IPS DF 6.9 (cell line): ENCODE data around the gene ANAPC15.

Experiments used
- DNase-seq: peaks from one replicate; pipeline ENCODE4 v3.0.0-alpha.2; 2013; ENCODE audit warnings: low read depth, low spot score
- H3K27ac ChIP-seq: one replicate; pipeline ENCODE4 v1.5.1; 2013; ENCODE audit warnings: low read length, control low read depth
- H3K27me3 ChIP-seq: 2 replicates; pipeline ENCODE4 v1.6.1; 2013; ENCODE audit warnings: mild to moderate bottlenecking, low read length; ENCODE audit not compliant: control insufficient read depth, insufficient read depth
- H3K36me3 ChIP-seq: 2 replicates; pipeline ENCODE4 v1.6.1; 2013; ENCODE audit warnings: low read length; ENCODE audit not compliant: control insufficient read depth, insufficient read depth
- H3K4me1 ChIP-seq: 2 replicates; pipeline ENCODE4 v1.6.1; 2013; ENCODE audit warnings: low read length; ENCODE audit not compliant: control insufficient read depth, insufficient read depth
- H3K4me3 ChIP-seq: 2 replicates; pipeline ENCODE4 v1.5.1; 2013; ENCODE audit warnings: mild to moderate bottlenecking, low read length
- H3K9me3 ChIP-seq: 2 replicates; pipeline ENCODE4 v1.6.1; 2013; ENCODE audit warnings: low read length, inconsistent platforms; ENCODE audit not compliant: control insufficient read depth, insufficient read depth
- WGBS: extraction: QIAGEN DNeasy Blood & Tissue Kit; methylation state at CpG from one replicate; pipeline ENCODE4 v1.1.7; 2013; ENCODE audit warnings: mixed read lengths, missing lambda C conversion rate; ENCODE audit not compliant: insufficient read length, insufficient coverage; 5-methylcytosine and 5-hydroxymethylcytosine counted together

ANAPC15 gene

DNA sequence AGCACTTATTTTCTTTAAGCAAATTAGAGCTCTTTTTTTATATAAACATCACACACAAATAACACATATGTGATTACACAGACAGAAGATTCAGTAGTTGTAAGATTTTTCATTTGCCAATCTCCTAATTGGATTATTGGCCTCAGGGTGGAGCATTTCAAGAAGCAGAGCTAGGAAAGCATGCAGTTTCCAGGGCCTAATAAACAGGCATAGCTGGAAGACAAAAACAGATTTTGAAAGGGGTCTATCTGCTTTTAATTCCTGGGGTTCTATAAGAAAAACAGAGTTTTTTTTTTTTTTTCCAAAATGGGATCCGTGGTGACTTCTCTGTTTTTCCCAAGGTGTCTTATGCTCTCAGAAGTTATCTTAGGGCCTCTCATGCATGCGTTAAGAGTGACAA, 15.4 kb upstream of the ANAPC15 start:
- Histone ChIP-seq H3K27me3 (no peaks in the 10 kb centered on the region), H3K4me1 (no peaks in the 10 kb centered on the region), H3K27ac (no peak overlapping the region), H3K9me3 (peaks cover 6% of the 10 kb centered on the region), H3K4me3 (no peak overlapping the region), H3K36me3 (no peaks in the 10 kb centered on the region)
- WGBS = no CpG with 5 or more reads among the region's 2 CpGs
- DNase-seq = no peak

DNA sequence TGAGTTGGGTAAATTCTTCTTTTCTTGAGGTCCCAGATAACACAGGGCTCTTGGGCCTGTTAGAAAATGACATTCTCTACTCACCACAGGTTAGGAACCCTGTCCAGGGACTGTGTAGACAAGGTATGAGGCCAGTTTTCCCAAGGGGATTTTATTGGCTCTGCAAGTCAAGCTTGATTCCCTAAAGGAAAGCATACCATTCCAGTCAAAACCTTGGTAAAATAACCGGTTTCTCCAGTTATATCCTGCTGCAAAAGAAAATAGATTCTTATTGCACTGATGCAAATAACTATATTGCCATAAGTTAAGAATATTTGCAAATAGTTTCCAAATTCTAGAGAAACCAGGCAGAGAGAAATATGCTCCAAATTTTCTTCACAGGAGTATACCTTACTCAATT, 13.5 kb upstream of the ANAPC15 start:
- peaks cover 4% of the 10 kb centered on the region; the same call in 1 of the 2 replicates for H3K9me3 ChIP-seq
- no CpG with 5 or more reads among the region's 1 CpG for WGBS

DNA sequence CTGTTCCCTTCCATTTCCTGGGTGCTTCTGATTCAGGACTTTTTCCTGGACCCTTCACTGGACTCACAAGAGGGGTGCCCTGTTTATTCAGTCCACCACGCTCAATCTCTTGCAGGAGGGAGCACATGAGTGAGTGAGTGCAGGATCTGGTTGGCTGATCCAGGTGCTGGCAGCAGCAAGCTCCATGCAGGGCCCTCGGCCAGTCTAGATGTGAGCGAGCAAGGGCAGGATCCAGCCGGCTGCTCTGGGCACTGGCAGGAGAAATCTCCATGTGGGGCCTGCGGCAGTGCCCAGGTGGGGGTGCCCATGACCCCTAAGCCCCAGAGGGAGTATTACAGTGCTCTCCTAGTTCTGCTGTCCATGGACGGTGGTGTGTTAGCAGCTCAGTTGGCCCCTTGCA, 11.6 kb upstream of the ANAPC15 start:
- Histone ChIP-seq H3K4me3 (no peak overlapping the region), H3K27ac (no peak overlapping the region), H3K4me1 (no peaks in the 10 kb centered on the region), H3K36me3 (no peaks in the 10 kb centered on the region), H3K9me3 (peaks cover 4% of the 10 kb centered on the region; the same call in 1 of the 2 replicates), H3K27me3 (no peaks in the 10 kb centered on the region)
- WGBS = no CpG with 5 or more reads among the region's 6 CpGs
- DNase-seq = no peak

More for the DNA sequence above, 13.5 kb upstream of the ANAPC15 start:
- no peaks in the 10 kb centered on the region for H3K36me3 ChIP-seq
- no peak for DNase-seq
- no peak overlapping the region for H3K4me3 ChIP-seq
- H3K4me1 ChIP-seq = no peaks in the 10 kb centered on the region
- no peaks in the 10 kb centered on the region for H3K27me3 ChIP-seq
- no peak overlapping the region for H3K27ac ChIP-seq

DNA sequence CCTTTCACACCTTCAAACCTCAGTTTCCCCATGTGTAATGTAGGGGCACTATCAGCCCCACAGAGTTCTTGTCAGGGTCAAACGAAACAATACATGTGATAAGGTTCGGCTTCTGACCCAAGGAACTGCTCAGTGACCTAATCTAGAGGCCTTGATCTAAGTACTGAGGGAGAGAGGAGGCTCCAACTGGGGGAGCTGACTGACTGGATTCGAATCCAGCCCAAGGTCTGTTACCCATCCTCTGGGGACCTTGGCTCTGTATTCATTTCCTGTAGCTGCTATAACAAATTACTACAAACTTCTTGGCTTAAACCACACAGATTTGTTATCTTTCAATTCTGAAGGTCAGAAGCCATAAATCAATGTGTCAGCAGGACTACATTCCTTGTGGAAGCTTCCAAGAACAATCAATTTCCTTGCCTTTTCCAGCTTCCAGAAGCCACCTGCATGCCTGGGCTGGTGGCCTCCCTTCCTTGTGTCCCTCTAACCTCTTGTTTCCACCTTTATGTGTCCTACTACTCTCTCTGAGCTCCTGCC, 10.7 kb upstream of the ANAPC15 start:
- WGBS = no CpG with 5 or more reads among the region's 3 CpGs
- Histone ChIP-seq H3K27me3 (no peaks in the 10 kb centered on the region), H3K9me3 (0 out of 2 replicates have a peak, but pooled peaks cover 3% of the 10 kb centered on the region), H3K4me3 (no peak overlapping the region), H3K27ac (no peak overlapping the region), H3K4me1 (no peaks in the 10 kb centered on the region), H3K36me3 (no peaks in the 10 kb centered on the region)
- DNase-seq = no peak

DNA sequence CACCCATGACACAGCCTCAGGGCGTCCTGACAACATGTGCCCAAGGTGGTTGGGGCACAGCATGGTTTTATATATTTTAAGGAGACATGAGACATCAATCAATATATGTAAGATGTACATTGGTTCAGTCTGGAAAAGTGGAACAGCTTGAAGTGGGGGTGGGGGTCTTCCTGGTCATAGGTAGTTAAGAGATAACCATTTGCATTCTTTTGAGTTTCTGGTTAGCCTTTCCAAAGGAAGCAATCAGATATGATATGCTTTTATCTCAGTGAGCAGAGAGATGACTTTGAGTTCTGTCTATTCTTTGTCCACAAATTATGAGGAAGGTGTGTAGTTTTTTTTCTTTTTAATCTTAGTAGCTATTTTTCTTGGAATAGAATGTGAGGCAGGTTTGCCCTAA, 10.1 kb upstream of the ANAPC15 start:
- Histone ChIP-seq H3K36me3 (no peaks in the 10 kb centered on the region), H3K27ac (no peak overlapping the region), H3K9me3 (0 out of 2 replicates have a peak, but pooled peaks cover 3% of the 10 kb centered on the region), H3K4me3 (no peak overlapping the region), H3K27me3 (no peaks in the 10 kb centered on the region), H3K4me1 (no peaks in the 10 kb centered on the region)
- no CpG with 5 or more reads among the region's 1 CpG for WGBS
- DNase-seq = no peak

DNA sequence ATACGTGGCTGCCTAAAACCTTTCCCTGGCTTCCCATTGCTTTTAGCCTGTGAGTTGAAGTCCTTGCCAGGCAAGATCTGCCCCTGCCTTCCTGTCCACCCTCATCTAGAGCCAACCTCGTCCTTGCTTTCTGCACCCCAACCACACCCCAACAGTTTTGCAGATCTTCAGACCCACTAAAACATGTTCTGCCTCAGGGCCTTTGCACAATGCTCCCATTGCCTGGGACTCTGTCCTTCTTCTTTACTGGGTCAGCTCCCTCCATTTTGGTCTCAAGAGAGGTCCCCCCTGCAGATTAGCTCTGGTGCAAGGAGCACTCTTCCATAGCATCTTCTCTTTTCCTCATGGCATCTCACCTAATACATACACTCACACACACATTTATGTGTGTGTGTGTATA, 8.4 kb upstream of the ANAPC15 start:
- no peak overlapping the region for H3K4me3 ChIP-seq

DNA sequence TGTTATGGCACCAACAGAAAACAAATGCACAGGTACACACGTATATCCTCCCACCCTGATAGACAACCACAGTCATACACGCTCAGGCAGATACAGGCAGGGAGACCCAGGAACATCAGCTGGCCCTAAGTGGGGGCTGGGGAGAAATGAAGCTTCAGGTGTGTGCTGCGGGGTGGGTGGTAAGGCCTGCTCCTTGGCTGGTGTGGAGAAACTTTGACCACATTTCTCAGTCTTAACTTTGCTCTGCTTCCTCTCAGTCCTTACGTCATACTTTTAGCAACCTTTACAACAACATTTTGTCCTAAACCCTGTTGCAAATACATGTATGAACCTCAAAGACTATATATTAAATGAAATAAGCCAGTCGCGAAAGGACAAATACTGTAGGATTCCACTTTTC, 6.7 kb upstream of the ANAPC15 start:
- no CpG with 5 or more reads among the region's 6 CpGs for WGBS
- Histone ChIP-seq H3K4me3 (no peak overlapping the region), H3K27ac (no peak overlapping the region), H3K4me1 (no peaks in the 10 kb centered on the region), H3K27me3 (no peaks in the 10 kb centered on the region), H3K9me3 (no peaks in the 10 kb centered on the region), H3K36me3 (no peaks in the 10 kb centered on the region)
- no peak for DNase-seq

More for the DNA sequence above, 8.4 kb upstream of the ANAPC15 start:
- no peak overlapping the region for H3K27ac ChIP-seq
- H3K36me3 ChIP-seq = no peaks in the 10 kb centered on the region
- H3K9me3 ChIP-seq = 0 out of 2 replicates have a peak, but pooled peaks cover 3% of the 10 kb centered on the region
- no peak for DNase-seq
- no peaks in the 10 kb centered on the region for H3K4me1 ChIP-seq
- no CpG with 5 or more reads among the region's 2 CpGs for WGBS
- no peaks in the 10 kb centered on the region for H3K27me3 ChIP-seq

DNA sequence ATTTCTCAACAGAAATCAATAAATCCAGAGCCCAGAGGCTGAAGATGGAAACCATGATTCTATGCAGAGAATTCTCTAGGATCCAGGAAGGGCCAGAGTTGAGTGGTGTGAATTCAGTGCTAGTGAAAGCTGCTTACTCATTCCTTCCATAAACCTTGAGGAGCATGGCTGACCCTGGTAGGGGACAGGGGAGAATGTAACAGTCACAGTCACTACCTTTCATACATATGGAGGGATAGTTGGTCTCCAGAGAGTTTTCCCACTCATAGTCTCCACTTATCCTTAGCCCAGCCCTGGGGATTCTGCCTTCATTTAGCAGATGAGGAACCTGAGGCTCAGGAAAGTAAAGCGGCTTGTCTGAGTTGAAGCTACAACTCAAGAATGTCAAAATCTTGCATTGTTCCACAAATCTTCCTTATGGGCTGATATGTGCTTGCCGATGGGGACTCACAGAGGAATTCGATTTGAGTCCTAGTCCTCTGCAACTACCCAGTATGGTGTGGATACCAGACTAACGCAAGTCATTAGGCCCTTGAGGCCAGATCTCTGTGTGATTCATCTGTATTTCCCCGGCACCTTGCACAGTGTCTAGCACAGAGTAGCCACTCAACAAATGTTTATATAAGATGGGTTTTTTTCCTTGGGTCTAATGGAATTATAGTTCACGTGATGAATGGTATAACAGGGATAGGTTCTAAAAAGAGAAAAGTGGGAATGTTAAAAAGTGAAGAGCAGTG, 3.7 kb upstream of the ANAPC15 start:
- H3K9me3 ChIP-seq = no peaks in the 10 kb centered on the region
- WGBS = 100% methylated on average over 1 of the region's 6 CpGs
- no peak overlapping the region for H3K4me3 ChIP-seq
- H3K36me3 ChIP-seq = no peaks in the 10 kb centered on the region
- no peak for DNase-seq
- peaks cover 3% of the 10 kb centered on the region; the same call in 1 of the 2 replicates for H3K4me1 ChIP-seq
- H3K27ac ChIP-seq = no peak overlapping the region
- no peaks in the 10 kb centered on the region for H3K27me3 ChIP-seq

DNA sequence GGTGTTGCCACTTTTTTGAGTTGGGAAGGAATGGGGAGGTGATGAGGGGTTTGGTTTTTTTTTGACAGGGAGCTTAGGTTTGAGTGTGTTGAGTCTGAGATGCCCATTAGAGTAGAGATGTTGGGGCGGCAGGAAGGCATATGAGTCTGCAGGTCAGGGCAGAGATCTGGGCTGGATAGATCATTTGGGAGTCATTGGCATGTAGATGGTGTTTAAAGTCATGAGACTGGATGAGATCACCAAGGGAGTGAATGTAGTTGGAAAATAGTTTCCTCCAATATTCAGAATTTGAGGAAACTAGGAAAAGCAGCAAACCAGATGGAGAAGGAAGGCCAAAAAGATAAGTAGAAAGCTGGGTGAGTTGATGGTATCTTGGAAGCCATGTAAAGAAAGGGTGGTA, 2.1 kb upstream of the ANAPC15 start:
- Histone ChIP-seq H3K9me3 (no peaks in the 10 kb centered on the region), H3K27me3 (no peaks in the 10 kb centered on the region)
- no CpG with 5 or more reads among the region's 1 CpG for WGBS

DNA sequence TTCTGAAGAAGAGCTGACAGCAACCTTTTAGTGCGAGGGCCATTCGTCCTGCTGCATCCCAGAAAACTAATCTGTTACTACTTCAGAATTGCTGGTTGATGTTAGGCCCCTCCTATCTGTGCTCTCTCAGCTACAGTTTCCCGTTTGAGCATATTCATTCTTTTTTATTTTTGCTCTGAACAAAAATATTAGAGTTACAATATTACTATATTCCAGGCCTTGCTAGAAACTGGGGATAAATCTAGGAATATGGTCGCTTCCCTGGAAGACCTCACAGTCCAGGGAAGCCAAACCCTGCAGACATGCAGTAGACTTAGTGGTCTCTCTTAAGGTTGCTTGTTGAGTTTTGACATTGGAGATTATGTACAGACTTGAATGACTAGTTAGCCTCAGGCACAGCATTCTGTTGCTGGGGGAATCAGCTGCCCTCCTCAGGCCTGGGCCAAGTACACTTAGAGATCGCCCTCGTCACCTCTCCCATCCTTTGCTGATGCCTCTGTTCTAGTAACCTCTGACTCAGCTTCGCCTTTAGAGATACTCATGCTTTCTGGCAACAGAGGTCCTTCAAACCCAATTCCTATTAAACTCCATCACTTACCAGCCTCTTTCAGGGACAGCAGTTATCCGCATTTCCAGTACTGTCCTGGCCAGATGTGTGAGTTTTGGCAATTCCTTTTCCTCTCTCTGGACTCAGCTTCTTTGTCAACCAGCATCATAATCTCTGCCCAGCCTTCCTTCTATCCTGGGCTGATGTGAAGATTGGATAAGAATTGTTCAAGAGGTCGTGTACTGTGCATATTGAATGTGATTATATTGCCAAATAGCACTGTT, 698 bp upstream of the ANAPC15 start:
- peak overlapping the region; percentile 93; the same call in 1 of the 2 replicates for H3K4me3 ChIP-seq
- DNase-seq = no peak
- H3K36me3 ChIP-seq = no peaks in the 10 kb centered on the region
- H3K27me3 ChIP-seq = no peaks in the 10 kb centered on the region
- WGBS = no CpG with 5 or more reads among the region's 9 CpGs
- H3K4me1 ChIP-seq = peaks cover 3% of the 10 kb centered on the region; the same call in 1 of the 2 replicates
- H3K27ac ChIP-seq = no peak overlapping the region
- no peaks in the 10 kb centered on the region for H3K9me3 ChIP-seq

More for the DNA sequence above, 2.1 kb upstream of the ANAPC15 start:
- no peak for DNase-seq
- H3K4me3 ChIP-seq = no peak overlapping the region
- no peaks in the 10 kb centered on the region for H3K36me3 ChIP-seq
- no peak overlapping the region for H3K27ac ChIP-seq
- peaks cover 3% of the 10 kb centered on the region; the same call in 1 of the 2 replicates for H3K4me1 ChIP-seq
